Measurements from ENCODE around the gene PCYT1B.
"Not testable (repeated sequence)": the region's sequence is repeated elsewhere in the genome, so short reads cannot be mapped to it uniquely, and the experiment has no call there.

PCYT1B gene

GRCh38 chrX:24643116-24643515 lies 4.0 kb downstream of the PCYT1B start:
- no peak overlapping the region for H3K27ac ChIP-seq
- TF ChIP-seq CTCF (conservative IDR thresholded peaks at IDR 0.05) = no peak

- no peak for TF ChIP-seq CTCF (conservative IDR thresholded peaks at IDR 0.05)
- H3K27ac ChIP-seq = no peak overlapping the region
Observed at GRCh38 chrX:24629701-24630100, 17.4 kb downstream of the PCYT1B start.

- H3K27ac ChIP-seq = no peak overlapping the region
- no peak for TF ChIP-seq CTCF (conservative IDR thresholded peaks at IDR 0.05)
Observed at GRCh38 chrX:24619647-24620046, 27.5 kb downstream of the PCYT1B start.

- no peak overlapping the region for H3K27ac ChIP-seq
- TF ChIP-seq CTCF (conservative IDR thresholded peaks at IDR 0.05) = no peak
Observed at GRCh38 chrX:24610516-24610915, 36.6 kb downstream of the PCYT1B start.

GRCh38 chrX:24607616-24608015 lies 39.5 kb downstream of the PCYT1B start:
- no peak overlapping the region for H3K27ac ChIP-seq
- no peak for TF ChIP-seq CTCF (conservative IDR thresholded peaks at IDR 0.05)

- H3K27ac ChIP-seq = not testable (repeated sequence)
Observed at GRCh38 chrX:24605941-24606340, 41.2 kb downstream of the PCYT1B start.

- no peak overlapping the region for H3K27ac ChIP-seq
Observed at GRCh38 chrX:24603191-24603590, 44.0 kb downstream of the PCYT1B start.

GRCh38 chrX:24601858-24602257 lies 45.3 kb downstream of the PCYT1B start:
- no peak overlapping the region for H3K27ac ChIP-seq
- TF ChIP-seq CTCF (conservative IDR thresholded peaks at IDR 0.05) = no peak

More at GRCh38 chrX:24603191-24603590, 44.0 kb downstream of the PCYT1B start:
- no peak for TF ChIP-seq CTCF (conservative IDR thresholded peaks at IDR 0.05)

Data from VCaP (cell line).